ENCODE measurements around the gene EML1.

The EML1 gene

DNA sequence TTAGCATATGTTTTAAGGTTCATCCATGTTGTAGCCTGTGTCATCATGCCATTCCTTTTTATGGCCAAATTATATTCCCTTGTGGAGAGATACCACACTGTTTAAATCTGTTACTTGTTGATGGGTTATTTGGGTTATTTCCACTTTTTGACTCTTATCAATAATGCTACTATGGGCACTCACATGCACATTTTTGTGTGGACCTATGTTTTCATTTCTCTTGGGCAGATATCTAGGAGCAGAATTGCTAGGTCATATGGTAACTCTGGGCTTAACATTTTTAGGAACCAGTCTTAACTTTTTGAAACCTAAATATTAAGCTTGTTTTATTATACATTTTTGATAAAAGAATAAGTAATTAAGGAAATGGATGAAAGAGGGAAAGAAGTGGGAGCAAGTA is 4.0 kb downstream of the EML1 start:
- no peaks in the 10 kb centered on the region for H3K36me3 ChIP-seq
- peaks cover 94% of the 10 kb centered on the region for H3K27me3 ChIP-seq
- H3K9me3 ChIP-seq: no peaks in the 10 kb centered on the region
- no peak overlapping the region for H3K27ac ChIP-seq
- H3K4me3 ChIP-seq (ENCODE audit: low read depth in 1 of 2, low read length in 1 of 2): no peak overlapping the region
- H3K4me1 ChIP-seq (ENCODE audit: control insufficient read depth in 1 of 2, insufficient read depth in 1 of 2, low read depth in 1 of 2, low read length in 1 of 2): no peaks in the 10 kb centered on the region
- TF ChIP-seq, protein P1, sequence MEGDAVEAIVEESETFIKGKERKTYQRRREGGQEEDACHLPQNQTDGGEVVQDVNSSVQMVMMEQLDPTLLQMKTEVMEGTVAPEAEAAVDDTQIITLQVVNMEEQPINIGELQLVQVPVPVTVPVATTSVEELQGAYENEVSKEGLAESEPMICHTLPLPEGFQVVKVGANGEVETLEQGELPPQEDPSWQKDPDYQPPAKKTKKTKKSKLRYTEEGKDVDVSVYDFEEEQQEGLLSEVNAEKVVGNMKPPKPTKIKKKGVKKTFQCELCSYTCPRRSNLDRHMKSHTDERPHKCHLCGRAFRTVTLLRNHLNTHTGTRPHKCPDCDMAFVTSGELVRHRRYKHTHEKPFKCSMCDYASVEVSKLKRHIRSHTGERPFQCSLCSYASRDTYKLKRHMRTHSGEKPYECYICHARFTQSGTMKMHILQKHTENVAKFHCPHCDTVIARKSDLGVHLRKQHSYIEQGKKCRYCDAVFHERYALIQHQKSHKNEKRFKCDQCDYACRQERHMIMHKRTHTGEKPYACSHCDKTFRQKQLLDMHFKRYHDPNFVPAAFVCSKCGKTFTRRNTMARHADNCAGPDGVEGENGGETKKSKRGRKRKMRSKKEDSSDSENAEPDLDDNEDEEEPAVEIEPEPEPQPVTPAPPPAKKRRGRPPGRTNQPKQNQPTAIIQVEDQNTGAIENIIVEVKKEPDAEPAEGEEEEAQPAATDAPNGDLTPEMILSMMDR (IDR thresholded peaks at IDR 0.05): no peak

DNA sequence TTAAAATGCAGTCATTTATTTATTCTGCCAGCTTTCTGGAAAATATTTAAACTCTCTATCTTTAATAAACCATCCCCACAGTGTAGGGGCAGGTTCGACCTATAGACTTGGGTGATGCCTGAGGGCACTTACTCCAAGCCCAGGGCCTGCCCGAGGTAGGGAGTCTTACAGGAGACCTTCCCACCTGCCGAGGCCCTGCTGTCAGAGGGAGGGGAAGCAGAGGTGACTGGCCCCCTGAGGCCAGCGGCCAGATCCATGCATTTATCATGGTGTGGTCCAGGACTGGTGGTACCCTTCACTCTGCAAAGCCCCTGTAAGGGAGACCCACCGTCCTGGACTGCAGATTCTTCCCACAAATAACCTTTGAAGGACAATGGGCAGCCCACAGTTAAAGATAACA is 7.6 kb downstream of the EML1 start:
- H3K27ac ChIP-seq: no peak overlapping the region
- H3K4me3 ChIP-seq (ENCODE audit: low read depth in 1 of 2, low read length in 1 of 2): no peak overlapping the region
- H3K27me3 ChIP-seq: peaks cover 80% of the 10 kb centered on the region
- no peaks in the 10 kb centered on the region for H3K4me1 ChIP-seq (ENCODE audit: control insufficient read depth in 1 of 2, insufficient read depth in 1 of 2, low read depth in 1 of 2, low read length in 1 of 2)
- TF ChIP-seq, protein P1 (IDR thresholded peaks at IDR 0.05): no peak
- H3K9me3 ChIP-seq: no peaks in the 10 kb centered on the region
- no peaks in the 10 kb centered on the region for H3K36me3 ChIP-seq

DNA sequence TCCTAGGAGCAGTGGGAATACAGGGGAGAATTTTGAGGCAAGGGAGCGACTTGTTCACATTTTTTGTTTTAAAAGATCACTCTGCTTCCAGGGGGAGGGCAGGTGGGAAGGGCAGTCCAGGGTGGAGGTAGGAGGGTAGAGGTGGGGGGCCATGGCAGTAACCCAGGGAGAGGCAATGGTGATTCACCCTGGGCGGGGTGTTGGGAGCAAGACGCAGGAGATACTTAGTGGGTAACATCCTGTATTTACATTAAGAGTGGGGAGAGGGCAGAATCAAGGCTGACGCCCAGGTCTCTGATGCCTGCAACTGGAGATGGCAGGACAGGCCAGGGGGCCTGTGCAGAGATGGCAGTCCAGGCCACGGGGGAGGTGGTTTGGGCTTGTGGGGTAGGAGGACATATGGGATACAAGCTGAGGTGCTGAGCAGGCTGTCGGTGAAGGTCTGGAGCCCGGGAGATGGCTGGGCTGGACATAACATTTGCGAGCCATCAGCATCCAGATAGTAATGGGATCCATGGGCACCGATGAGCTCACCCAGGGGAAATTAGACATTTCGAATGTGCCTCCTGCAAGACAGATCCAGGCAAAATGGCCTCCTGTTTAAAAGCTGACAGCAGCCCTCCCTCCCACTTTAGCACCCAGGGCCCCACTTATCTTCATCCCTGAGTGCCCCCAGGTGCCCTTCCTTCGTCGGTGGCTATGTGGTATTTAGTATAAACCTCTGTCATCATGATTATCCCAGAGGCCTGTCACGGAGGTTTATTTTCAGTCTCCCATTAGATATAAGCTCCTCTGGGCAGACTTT is 9.3 kb downstream of the EML1 start:
- H3K27ac ChIP-seq: no peak overlapping the region
- peaks cover 69% of the 10 kb centered on the region for H3K27me3 ChIP-seq
- no peak overlapping the region for H3K4me3 ChIP-seq (ENCODE audit: low read depth in 1 of 2, low read length in 1 of 2)
- TF ChIP-seq, protein P1 (IDR thresholded peaks at IDR 0.05): no peak
- no peaks in the 10 kb centered on the region for H3K9me3 ChIP-seq
- H3K4me1 ChIP-seq (ENCODE audit: control insufficient read depth in 1 of 2, insufficient read depth in 1 of 2, low read depth in 1 of 2, low read length in 1 of 2): no peaks in the 10 kb centered on the region
- H3K36me3 ChIP-seq: no peaks in the 10 kb centered on the region

DNA sequence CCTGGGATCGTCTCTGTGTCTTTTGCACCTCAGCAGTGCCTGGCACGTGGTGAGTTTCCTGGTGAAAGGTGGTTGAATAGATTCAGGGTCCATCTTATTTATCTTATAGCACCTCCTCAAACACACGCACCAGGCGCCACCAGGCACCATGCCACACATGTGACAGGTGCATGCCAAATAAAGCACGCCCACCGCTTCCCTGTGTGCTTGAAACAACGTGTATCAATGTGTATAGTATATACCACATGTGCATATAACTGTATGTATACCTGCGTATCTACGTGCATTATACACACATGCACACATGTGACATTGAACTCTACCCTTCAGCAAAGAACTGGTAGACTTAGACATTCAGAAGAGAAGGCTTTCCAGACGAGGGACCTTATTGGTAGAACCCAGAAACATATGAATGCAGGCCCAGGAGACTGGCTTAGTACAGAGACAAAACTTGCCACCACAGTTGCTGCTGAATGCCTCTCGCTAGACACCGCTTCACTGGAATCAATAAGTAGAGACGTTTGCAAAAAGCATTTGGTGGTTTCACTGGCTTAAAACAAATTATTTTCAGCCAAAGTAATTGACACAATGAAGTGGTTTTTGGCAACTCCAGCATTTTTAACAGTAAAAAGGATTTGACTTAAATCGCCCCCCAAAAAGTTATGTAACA is 10.0 kb downstream of the EML1 start:
- Histone ChIP-seq H3K27me3 (peaks cover 69% of the 10 kb centered on the region), H3K4me1 (ENCODE audit: control insufficient read depth in 1 of 2, insufficient read depth in 1 of 2, low read depth in 1 of 2, low read length in 1 of 2) (no peaks in the 10 kb centered on the region), H3K4me3 (ENCODE audit: low read depth in 1 of 2, low read length in 1 of 2) (no peak overlapping the region), H3K9me3 (no peaks in the 10 kb centered on the region), H3K36me3 (no peaks in the 10 kb centered on the region), H3K27ac (no peak overlapping the region)
- TF ChIP-seq, protein P1 (IDR thresholded peaks at IDR 0.05): no peak

DNA sequence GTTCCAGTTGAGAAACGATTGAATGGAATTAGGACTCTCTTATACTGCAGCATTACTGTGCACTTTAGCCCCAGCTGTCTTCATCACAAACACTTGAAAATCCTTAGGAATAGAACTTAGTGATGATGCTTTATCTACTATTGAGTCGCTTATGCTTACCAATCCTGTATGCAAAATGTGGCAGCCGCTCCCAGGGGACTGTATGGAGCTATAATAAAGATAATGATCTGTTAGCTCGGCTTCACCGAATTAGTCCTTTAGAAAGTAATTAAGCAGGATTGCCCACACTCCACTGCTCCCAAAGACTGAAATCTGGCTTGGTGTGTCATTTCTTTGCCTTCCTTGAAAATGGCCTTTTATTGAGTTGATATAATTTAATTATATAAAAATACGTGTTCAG is 10.6 kb downstream of the EML1 start:
- no peak overlapping the region for H3K27ac ChIP-seq
- H3K4me3 ChIP-seq (ENCODE audit: low read depth in 1 of 2, low read length in 1 of 2): no peak overlapping the region
- H3K27me3 ChIP-seq: peaks cover 69% of the 10 kb centered on the region
- H3K36me3 ChIP-seq: no peaks in the 10 kb centered on the region
- H3K9me3 ChIP-seq: no peaks in the 10 kb centered on the region
- TF ChIP-seq, protein P1 (IDR thresholded peaks at IDR 0.05): no peak
- no peaks in the 10 kb centered on the region for H3K4me1 ChIP-seq (ENCODE audit: control insufficient read depth in 1 of 2, insufficient read depth in 1 of 2, low read depth in 1 of 2, low read length in 1 of 2)

Measured in neutrophil (primary cell).